AG04450 (cell line): Measurements from ENCODE around the gene SLC4A2. TPM values are rescaled to one million over a fixed set of nuclear protein-coding genes. Genes with fewer than 3 reads are reported as not detected.

Experiments
- CTCF ChIA-PET: fragments of 300-600, 350-600 bp; formaldehyde crosslinking; extraction: SDS; loops from one replicate; lab custom pipeline; 2022; ENCODE audit warnings: antibody characterized with exemption, inconsistent platforms; lab: Charles Lee
- POLR2A ChIA-PET: fragments of 350-600 bp; formaldehyde crosslinking; extraction: SDS; loops from one replicate; lab custom pipeline; 2021; ENCODE audit warnings: antibody characterized with exemption, inconsistent platforms; lab: Yijun Ruan, JAX
- DNase-seq: peaks from one replicate; pipeline ENCODE4 v3.0.0-alpha.2; 2011; ENCODE audit warnings: low read depth, low spot score
- H3K27ac ChIP-seq: one replicate; pipeline ENCODE4 v1.5.1; 2012; ENCODE audit warnings: low read depth, low read length, control low read depth
- H3K27me3 ChIP-seq: one replicate; pipeline ENCODE4 v1.6.0; 2012; ENCODE audit warnings: low read length; ENCODE audit not compliant: control insufficient read depth, insufficient read depth
- H3K4me3 ChIP-seq: 2 replicates; pipeline ENCODE4 v1.5.1; 2011; ENCODE audit warnings: mild to moderate bottlenecking, low read depth, low read length, control low read depth
- H3K9me3 ChIP-seq: 2 replicates; pipeline ENCODE4 v1.5.1; 2012; ENCODE audit warnings: low read length; ENCODE audit not compliant: control insufficient read depth, insufficient read depth
- CTCF ChIP-seq: IDR thresholded peaks from 2 replicates; pipeline ENCODE4 v1.5.1; 2011; ENCODE audit warnings: low read depth, low read length, control low read depth, inconsistent platforms
- polyA plus RNA-seq: library from polyadenylated mRNA; depleted of rRNA; stranded (reverse); fragments of >200 nt; gene quantifications from 2 replicates; pipeline ENCODE4 v1.2.3, GENCODE V29; 2011

SLC4A2 gene
- polyA plus RNA-seq, 1 experiment: 40.5 TPM

- no peak for DNase-seq
- Histone ChIP-seq H3K9me3 (no peaks in the 10 kb centered on the region), H3K4me3 (no peak overlapping the region), H3K27ac (no peak overlapping the region), H3K27me3 (no peaks in the 10 kb centered on the region)
- TF ChIP-seq CTCF: no peak
- ChIA-PET POLR2A (no interaction called here), CTCF (no interaction called here)
Observed at GRCh38 chr7:151034312-151035025, 24.9 kb upstream of the SLC4A2 start.

GRCh38 chr7:151035026-151035717 is 24.2 kb upstream of the SLC4A2 start:
- ChIA-PET CTCF (no interaction called here), POLR2A (no interaction called here)
- no peak overlapping the region for H3K4me3 ChIP-seq
- no peak for DNase-seq
- no peaks in the 10 kb centered on the region for H3K27me3 ChIP-seq
- H3K9me3 ChIP-seq: no peaks in the 10 kb centered on the region
- H3K27ac ChIP-seq: no peak overlapping the region
- TF ChIP-seq CTCF: no peak

- TF ChIP-seq CTCF: no peak
- H3K4me3 ChIP-seq: no peak overlapping the region
- H3K9me3 ChIP-seq: no peaks in the 10 kb centered on the region; the same call in 1 of the 2 replicates
- DNase-seq: no peak
- ChIA-PET CTCF (no interaction called here), POLR2A (no interaction called here)
- no peak overlapping the region for H3K27ac ChIP-seq
- H3K27me3 ChIP-seq: no peaks in the 10 kb centered on the region
Observed at GRCh38 chr7:151035902-151036301, 23.5 kb upstream of the SLC4A2 start.

GRCh38 chr7:151038951-151039849 is 20.2 kb upstream of the SLC4A2 start:
- no peak overlapping the region for H3K4me3 ChIP-seq
- no peaks in the 10 kb centered on the region for H3K27me3 ChIP-seq
- ChIA-PET POLR2A (interaction anchor here (0.6 to 1.2 kb wide), 2 partner anchors 11 to 1261 kb away, joined by 3 to 6 read pairs; partner anchors contain the start of gene ABCB8), CTCF (interaction anchor here (0.6 to 1.5 kb wide), 3 partner anchors 11 to 85 kb away, joined by 3 to 6 read pairs (median 3); partner anchors contain the start of gene ABCB8)
- peak overlapping the region; percentile 82 for H3K27ac ChIP-seq
- no peaks in the 10 kb centered on the region; the same call in 1 of the 2 replicates for H3K9me3 ChIP-seq
- TF ChIP-seq CTCF: no peak
- DNase-seq: no peak
